WTC11 (cell line): ENCODE measurements around the gene DLGAP4. TPM values are rescaled to one million over a fixed set of nuclear protein-coding genes. Genes with fewer than 3 reads are reported as not detected.

Experiments used
- ATAC-seq: fragments of 200-7000 bp; cut with Tn5 transposase; 2 replicates; pipeline ENCODE4 v1.10.0; 2021; ENCODE audit warnings: mild to moderate bottlenecking, moderate library complexity
- CTCF ChIA-PET: fragments of 300-600 bp; sonication (Branson Sonifier 250); formaldehyde crosslinking; loops from one replicate; lab custom pipeline; 2021; ENCODE audit warnings: antibody characterized with exemption; lab: Charles Lee
- POLR2A ChIA-PET: fragments of 350-600 bp; sonication (Branson Sonifier 250); formaldehyde crosslinking; loops from one replicate; lab custom pipeline; 2021; ENCODE audit warnings: antibody characterized with exemption; lab: Charles Lee
- DNase-seq: peaks from one replicate; pipeline ENCODE4 v3.0.0; 2021; ENCODE audit warnings: low spot score
- H3K27ac Mint-ChIP-seq: 2 replicates; pipeline ENCODE4 v1.8.0; 2021; ENCODE audit warnings: mixed read lengths
- H3K27me3 Mint-ChIP-seq: 2 replicates; pipeline ENCODE4 v1.8.0; 2021; ENCODE audit warnings: low read depth, mild to moderate bottlenecking, moderate library complexity, mixed read lengths
- H3K36me3 Mint-ChIP-seq: 2 replicates; pipeline ENCODE4 v1.8.0; 2021; ENCODE audit warnings: mixed read lengths
- H3K4me1 Mint-ChIP-seq: 2 replicates; pipeline ENCODE4 v1.8.0; 2022; ENCODE audit warnings: mixed read lengths
- H3K4me3 Mint-ChIP-seq: 2 replicates; pipeline ENCODE4 v1.8.0; 2021; ENCODE audit warnings: mild to moderate bottlenecking, moderate library complexity, mixed read lengths
- H3K9me3 Mint-ChIP-seq: 2 replicates; pipeline ENCODE4 v1.8.0; 2021; ENCODE audit warnings: mixed read lengths
- ATF1 ChIP-seq: sonication (generic); formaldehyde crosslinking; IDR thresholded peaks from 2 replicates; pipeline ENCODE4 v1.8.1; 2023; ENCODE audit warnings: mild to moderate bottlenecking, moderate library complexity, missing genetic modification reagents
- ATF3 ChIP-seq: sonication (generic); formaldehyde crosslinking; conservative IDR thresholded peaks from 2 replicates; pipeline ENCODE4 v1.8.1; 2022; ENCODE audit warnings: mild to moderate bottlenecking, missing genetic modification reagents
- CDX4 ChIP-seq: fragments of 250-450 bp; sonication (Bioruptor Pico); IDR thresholded peaks from 2 replicates; pipeline ENCODE4 v1.9.0; 2021; ENCODE audit warnings: moderate library complexity, mild to moderate bottlenecking, inconsistent platforms, borderline replicate concordance
- E2F4 ChIP-seq: sonication (generic); formaldehyde crosslinking; IDR thresholded peaks from 2 replicates; pipeline ENCODE4 v1.8.1; 2022; ENCODE audit warnings: low read depth, mild to moderate bottlenecking, moderate library complexity, missing genetic modification reagents, borderline replicate concordance
- ELF4 ChIP-seq: sonication (generic); formaldehyde crosslinking; IDR thresholded peaks from 2 replicates; pipeline ENCODE4 v1.8.1; 2022; ENCODE audit warnings: low read depth, mild to moderate bottlenecking, moderate library complexity, missing genetic modification reagents
- EMX1 ChIP-seq: fragments of 250-450 bp; sonication (Bioruptor Pico); IDR thresholded peaks from 2 replicates; pipeline ENCODE4 v1.8.0; 2021; ENCODE audit warnings: mild to moderate bottlenecking
- FOXK1 ChIP-seq: sonication (generic); formaldehyde crosslinking; IDR thresholded peaks from 2 replicates; pipeline ENCODE4 v1.8.0; 2022; ENCODE audit warnings: mild to moderate bottlenecking, moderate library complexity, missing genetic modification reagents
- GRHL2 ChIP-seq: fragments of 250-450 bp; sonication (Bioruptor Pico); IDR thresholded peaks from 2 replicates; pipeline ENCODE4 v1.8.0; 2022; ENCODE audit warnings: mild to moderate bottlenecking, moderate library complexity; ENCODE audit not compliant: insufficient replicate concordance, severe bottlenecking
- IRF1 ChIP-seq: sonication (generic); formaldehyde crosslinking; IDR thresholded peaks from 2 replicates; pipeline ENCODE4 v1.8.0; 2023; ENCODE audit warnings: missing genetic modification reagents
- IRF2 ChIP-seq: sonication (generic); formaldehyde crosslinking; IDR thresholded peaks from 2 replicates; pipeline ENCODE4 v1.8.0; 2022; ENCODE audit warnings: low read depth, missing genetic modification reagents, borderline replicate concordance
- JAZF1 ChIP-seq: fragments of 250-450 bp; sonication (Bioruptor Pico); IDR thresholded peaks from 2 replicates; pipeline ENCODE4 v1.9.0; 2021; ENCODE audit warnings: moderate library complexity, mild to moderate bottlenecking, inconsistent platforms
- JUN ChIP-seq: sonication (generic); formaldehyde crosslinking; IDR thresholded peaks from 2 replicates; pipeline ENCODE4 v1.8.0; 2023; ENCODE audit warnings: mild to moderate bottlenecking, missing genetic modification reagents
- MAX ChIP-seq: sonication (generic); formaldehyde crosslinking; IDR thresholded peaks from 2 replicates; pipeline ENCODE4 v1.8.0; 2022; ENCODE audit warnings: mild to moderate bottlenecking, missing genetic modification reagents
- NR2C2 ChIP-seq: sonication (generic); formaldehyde crosslinking; IDR thresholded peaks from 2 replicates; pipeline ENCODE4 v1.8.0; 2022; ENCODE audit warnings: mild to moderate bottlenecking, missing genetic modification reagents
- OVOL2 ChIP-seq: fragments of 250-450 bp; sonication (Bioruptor Pico); IDR thresholded peaks from 2 replicates; pipeline ENCODE4 v1.9.0; 2021; ENCODE audit warnings: mild to moderate bottlenecking, borderline replicate concordance
- SMAD4 ChIP-seq: sonication (generic); formaldehyde crosslinking; IDR thresholded peaks from 2 replicates; pipeline ENCODE4 v1.8.0; 2022; ENCODE audit warnings: mild to moderate bottlenecking, missing genetic modification reagents
- SP1 ChIP-seq: sonication (generic); formaldehyde crosslinking; conservative IDR thresholded peaks from 2 replicates; pipeline ENCODE4 v1.8.1; 2022; ENCODE audit warnings: missing genetic modification reagents
- USF1 ChIP-seq: sonication (generic); formaldehyde crosslinking; IDR thresholded peaks from 2 replicates; pipeline ENCODE4 v1.8.0; 2022; ENCODE audit warnings: mild to moderate bottlenecking, missing genetic modification reagents
- ZMAT4 ChIP-seq: fragments of 250-450 bp; sonication (Bioruptor Pico); IDR thresholded peaks from 2 replicates; pipeline ENCODE4 v1.9.0; 2021; ENCODE audit warnings: mild to moderate bottlenecking
- ZNF138 ChIP-seq: sonication (generic); formaldehyde crosslinking; conservative IDR thresholded peaks from 2 replicates; pipeline ENCODE4 v1.8.1; 2022; ENCODE audit warnings: mild to moderate bottlenecking, moderate library complexity, missing genetic modification reagents
- ZNF263 ChIP-seq: sonication (generic); formaldehyde crosslinking; IDR thresholded peaks from 2 replicates; pipeline ENCODE4 v1.8.1; 2022; ENCODE audit warnings: low read depth, mild to moderate bottlenecking, moderate library complexity, missing genetic modification reagents
- ZNF416 ChIP-seq: fragments of 250-450 bp; sonication (Bioruptor Pico); IDR thresholded peaks from 2 replicates; pipeline ENCODE4 v1.9.0; 2021; ENCODE audit warnings: mild to moderate bottlenecking, inconsistent platforms
- total RNA-seq: library from RNA; stranded (reverse); gene quantifications from 3 replicates; pipeline ENCODE4 v1.2.3, GENCODE V29; 2021

DLGAP4 gene
- total RNA-seq, 1 experiment from 2014 or later: 52.6 TPM

- POLR2A ChIA-PET: no interaction called here
- CTCF ChIA-PET: interaction anchor here (1.7 kb wide), 1 partner anchor 9 kb away, joined by 7 read pairs; the partner anchor contains the start of gene MYL9
- Mint-ChIP-seq H3K4me3 (no peak overlapping the region), H3K27me3 (no peaks in the 10 kb centered on the region), H3K4me1 (no peaks in the 10 kb centered on the region), H3K27ac (no peak overlapping the region), H3K36me3 (no peaks in the 10 kb centered on the region), H3K9me3 (no peaks in the 10 kb centered on the region)
- DNase-seq: no peak
- no peak for TF ChIP-seq ELF4
- TF ChIP-seq SP1 (CRISPR knock-in tag): no peak
- TF ChIP-seq GRHL2 (CRISPR knock-in tag): no peak
- TF ChIP-seq E2F4: no peak
- no peak for TF ChIP-seq ZNF263
- no peak for TF ChIP-seq USF1 (CRISPR knock-in tag)
- no peak for TF ChIP-seq ATF1
- no peak for TF ChIP-seq JAZF1 (CRISPR knock-in tag)
- no peak for TF ChIP-seq FOXK1 (CRISPR knock-in tag)
- TF ChIP-seq ATF3 (CRISPR knock-in tag): no peak
- TF ChIP-seq JUN (CRISPR knock-in tag): no peak
- no peak for TF ChIP-seq ZNF138 (CRISPR knock-in tag)
- no peak for ATAC-seq
Observed at GRCh38 chr20:36532822-36533221, 226.7 kb downstream of the DLGAP4 start.

GRCh38 chr20:36538026-36538722 is 232.0 kb downstream of the DLGAP4 start:
- H3K36me3 Mint-ChIP-seq: no peaks in the 10 kb centered on the region
- H3K4me1 Mint-ChIP-seq: peaks cover 27% of the 10 kb centered on the region
- TF ChIP-seq MAX (CRISPR knock-in tag): no peak
- TF ChIP-seq ZNF416 (CRISPR knock-in tag): no peak
- no peak for TF ChIP-seq IRF1
- TF ChIP-seq IRF2 (CRISPR knock-in tag): no peak
- no peak for TF ChIP-seq EMX1 (CRISPR knock-in tag)
- no peak for TF ChIP-seq ZMAT4 (CRISPR knock-in tag)
- TF ChIP-seq OVOL2 (CRISPR knock-in tag): no peak
- no peak for TF ChIP-seq CDX4 (CRISPR knock-in tag)
- no peak for TF ChIP-seq NR2C2 (CRISPR knock-in tag)
- TF ChIP-seq SMAD4 (CRISPR knock-in tag): no peak
- TF ChIP-seq, all 79 proteins: peak for 0

More at GRCh38 chr20:36538026-36538722, 232.0 kb downstream of the DLGAP4 start:
- H3K9me3 Mint-ChIP-seq: no peaks in the 10 kb centered on the region
- no peaks in the 10 kb centered on the region for H3K27me3 Mint-ChIP-seq
- ChIA-PET POLR2A (interaction anchor here (0.7 kb wide), 1 partner anchor 231 kb away, joined by 6 read pairs; no protein-coding TSS in a partner anchor), CTCF (no interaction called here)
- DNase-seq (no peak), ATAC-seq (no peak)
- no peak overlapping the region for H3K27ac Mint-ChIP-seq
- no peak overlapping the region for H3K4me3 Mint-ChIP-seq
